Transverse colon (tissue), 4 donors: ENCODE data around the gene UIMC1.
"Not testable (repeated sequence)": the region's sequence is repeated elsewhere in the genome, so short reads cannot be mapped to it uniquely, and the experiment has no call there.

Experiments used
- CTCF ChIP-seq, 5 experiments: fragments of 200-600 bp in 3 of 5; fragments of 450-650 bp in 2 of 5; sonication (generic) in 3 of 5; IDR thresholded peaks; 1 replicate in 2 of 5; 2 replicates in 3 of 5; pipeline ENCODE4 v1.5.1; 2016 to 2017; ENCODE audit warnings: antibody characterized with exemption in 5 of 5, inconsistent platforms in 3 of 5, mild to moderate bottlenecking in 2 of 5, moderate library complexity in 1 of 5
- POLR2AphosphoS5 ChIP-seq, 3 donors: sonication (generic); formaldehyde crosslinking; IDR thresholded peaks; one replicate each; pipeline ENCODE4 v1.6.1; 2016; ENCODE audit warnings: antibody characterized with exemption in 3 of 3

- TF ChIP-seq CTCF, POLR2AphosphoS5 (IDR thresholded peaks at IDR 0.05): not testable (repeated sequence)
Observed at GRCh38 chr5:176993081-176993480, 13.5 kb downstream of the UIMC1 start.
